Measurements from ENCODE around the gene SBF2. TPM values are rescaled to one million over a fixed set of nuclear protein-coding genes. Genes with fewer than 3 reads are reported as not detected.

Gene SBF2
- total and polyA plus RNA-seq, 10 donors = 3.6 to 70.9 (median 57.1) TPM

DNA sequence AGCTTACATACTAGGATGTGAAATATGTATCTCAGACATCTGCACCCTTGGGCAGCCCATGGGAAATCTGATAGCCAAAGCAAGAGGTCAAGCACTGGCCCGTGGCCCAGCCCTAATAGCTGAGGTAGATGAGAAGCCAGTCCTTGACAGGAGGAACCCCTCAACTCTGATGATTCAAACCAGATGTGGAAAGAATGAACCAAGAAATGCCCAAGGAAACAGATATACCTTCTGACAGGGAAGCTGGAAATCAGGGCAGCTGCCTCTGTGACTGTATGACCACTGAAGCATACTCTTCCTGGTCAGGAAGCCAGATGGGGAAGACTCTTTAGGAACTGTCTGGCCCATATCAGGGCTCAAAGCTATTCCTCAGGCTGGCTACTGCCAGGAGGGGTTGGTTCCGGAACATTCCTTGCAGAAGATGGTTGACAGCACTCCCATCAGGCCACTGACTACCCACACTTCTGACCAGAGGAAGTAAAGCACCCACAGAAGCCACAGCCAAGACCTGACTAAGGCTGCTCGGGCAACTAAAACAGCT is 506.0 kb downstream of the SBF2 start:
- Histone ChIP-seq H3K9me3 (no peaks in the 10 kb centered on the region), H3K27ac (peak overlapping the region in 4 of 8 donors; percentile 2 to 40 (median 20)), H3K36me3 (peaks cover 0 to 85% (median 21%) of the 10 kb centered on the region in 6 donors), H3K4me3 (no peak overlapping the region), H3K27me3 (replicated peaks in 1 of 7) (no peaks in the 10 kb centered on the region), H3K4me1 (peaks cover 0 to 24% (median 11%) of the 10 kb centered on the region in 6 donors)
- TF ChIP-seq POLR2A (IDR thresholded peaks at IDR 0.05) (no peak), POLR2AphosphoS5 (IDR thresholded peaks at IDR 0.05) (no peak)
- TF ChIP-seq, protein P1, sequence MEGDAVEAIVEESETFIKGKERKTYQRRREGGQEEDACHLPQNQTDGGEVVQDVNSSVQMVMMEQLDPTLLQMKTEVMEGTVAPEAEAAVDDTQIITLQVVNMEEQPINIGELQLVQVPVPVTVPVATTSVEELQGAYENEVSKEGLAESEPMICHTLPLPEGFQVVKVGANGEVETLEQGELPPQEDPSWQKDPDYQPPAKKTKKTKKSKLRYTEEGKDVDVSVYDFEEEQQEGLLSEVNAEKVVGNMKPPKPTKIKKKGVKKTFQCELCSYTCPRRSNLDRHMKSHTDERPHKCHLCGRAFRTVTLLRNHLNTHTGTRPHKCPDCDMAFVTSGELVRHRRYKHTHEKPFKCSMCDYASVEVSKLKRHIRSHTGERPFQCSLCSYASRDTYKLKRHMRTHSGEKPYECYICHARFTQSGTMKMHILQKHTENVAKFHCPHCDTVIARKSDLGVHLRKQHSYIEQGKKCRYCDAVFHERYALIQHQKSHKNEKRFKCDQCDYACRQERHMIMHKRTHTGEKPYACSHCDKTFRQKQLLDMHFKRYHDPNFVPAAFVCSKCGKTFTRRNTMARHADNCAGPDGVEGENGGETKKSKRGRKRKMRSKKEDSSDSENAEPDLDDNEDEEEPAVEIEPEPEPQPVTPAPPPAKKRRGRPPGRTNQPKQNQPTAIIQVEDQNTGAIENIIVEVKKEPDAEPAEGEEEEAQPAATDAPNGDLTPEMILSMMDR (IDR thresholded peaks at IDR 0.05 in 8 of 11, conservative IDR thresholded peaks at IDR 0.05 in 3 of 11) = no peak
- 44 to 70% (median 54%) methylated on average over 3 of the region's 3 CpGs for WGBS, 5 donors
- intact Hi-C loops (cut with DNase I; ENCODE audit: low total_unique reads) = no loop called here
- no peak for DNase-seq

DNA sequence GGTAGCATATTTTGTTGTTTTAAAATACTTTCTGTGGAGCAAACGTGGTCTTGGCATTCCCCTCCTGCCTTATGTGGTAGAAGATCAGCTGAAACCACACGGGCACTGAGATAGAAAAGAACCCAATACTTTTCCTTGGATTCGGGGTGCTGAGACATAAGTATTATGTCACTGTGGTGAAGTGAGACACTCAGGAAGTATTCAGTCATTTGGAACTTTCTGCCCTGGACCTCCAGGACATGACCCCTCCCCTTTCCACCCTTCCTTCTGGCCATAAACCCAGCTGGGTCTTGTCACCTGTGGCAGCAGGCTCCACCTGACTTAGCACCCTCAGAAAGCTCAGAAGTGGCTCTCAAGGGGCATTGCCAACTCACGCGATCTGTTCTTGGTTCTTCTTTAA is 506.8 kb downstream of the SBF2 start:
- H3K4me1 ChIP-seq = peaks cover 0 to 24% (median 11%) of the 10 kb centered on the region in 6 donors
- TF ChIP-seq POLR2A (IDR thresholded peaks at IDR 0.05) (no peak), POLR2AphosphoS5 (IDR thresholded peaks at IDR 0.05) (no peak)
- TF ChIP-seq, protein P1 (IDR thresholded peaks at IDR 0.05 in 8 of 11, conservative IDR thresholded peaks at IDR 0.05 in 3 of 11) = no peak
- H3K36me3 ChIP-seq = peaks cover 0 to 82% (median 21%) of the 10 kb centered on the region in 6 donors
- no peak overlapping the region for H3K4me3 ChIP-seq
- DNase-seq = no peak
- no peaks in the 10 kb centered on the region for H3K27me3 ChIP-seq (replicated peaks in 1 of 7)
- 64 to 83% (median 80%) methylated on average over 5 of the region's 5 CpGs for WGBS, 5 donors
- intact Hi-C loops (cut with DNase I; ENCODE audit: low total_unique reads) = no loop called here
- H3K27ac ChIP-seq = peak overlapping the region in 4 of 8 donors; percentile 2 to 40 (median 15)
- no peaks in the 10 kb centered on the region for H3K9me3 ChIP-seq

DNA sequence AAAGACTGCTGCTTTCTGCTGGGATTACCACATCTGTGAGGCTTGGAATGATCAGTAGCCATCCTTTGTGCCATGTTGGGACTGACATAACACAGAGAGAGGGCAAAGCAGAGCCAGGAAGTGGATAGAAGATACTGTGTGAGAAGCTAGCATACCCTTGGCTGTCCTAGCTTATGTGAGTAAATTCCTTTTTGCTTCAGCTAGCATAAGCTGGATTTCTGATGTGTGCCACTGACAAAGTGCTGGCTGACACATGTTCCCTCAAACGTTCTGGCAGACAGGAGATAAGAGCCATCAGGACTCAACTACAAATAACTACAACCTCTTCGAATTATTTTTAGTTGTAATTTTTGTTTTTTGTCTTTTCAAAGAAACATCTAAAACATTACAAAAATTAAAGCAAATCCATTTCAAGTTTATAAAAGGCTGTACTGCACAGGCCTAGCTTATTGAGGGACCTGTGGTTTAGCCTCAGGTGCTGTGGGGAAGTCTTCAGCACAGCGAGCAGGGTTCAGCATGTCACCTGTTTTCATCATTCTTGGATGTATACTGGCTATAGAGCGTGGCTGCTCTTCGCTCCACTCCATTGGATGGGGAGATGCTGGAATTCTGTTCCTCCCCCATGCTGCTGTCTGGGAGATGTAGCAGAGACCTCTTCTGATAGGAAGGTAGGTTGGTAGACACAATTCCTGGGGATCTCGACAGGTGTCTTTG is 509.3 kb downstream of the SBF2 start:
- DNase-seq = no peak
- no peaks in the 10 kb centered on the region for H3K9me3 ChIP-seq
- H3K27me3 ChIP-seq (replicated peaks in 1 of 7) = no peaks in the 10 kb centered on the region
- TF ChIP-seq, protein P1 (IDR thresholded peaks at IDR 0.05 in 8 of 11, conservative IDR thresholded peaks at IDR 0.05 in 3 of 11) = no peak
- TF ChIP-seq POLR2AphosphoS5 (IDR thresholded peaks at IDR 0.05) = no peak
- no peak for TF ChIP-seq POLR2A (IDR thresholded peaks at IDR 0.05)
- H3K27ac ChIP-seq = peak overlapping the region in 1 of 8 donors; percentile 9
- H3K36me3 ChIP-seq = peaks cover 1 to 97% (median 34%) of the 10 kb centered on the region in 6 donors
- 86 to 92% (median 88%) methylated on average over 6 of the region's 6 CpGs for WGBS, 5 donors
- H3K4me1 ChIP-seq = peaks cover 0 to 24% (median 11%) of the 10 kb centered on the region in 6 donors
- no peak overlapping the region for H3K4me3 ChIP-seq
- intact Hi-C loops (cut with DNase I; ENCODE audit: low total_unique reads) = no loop called here

DNA sequence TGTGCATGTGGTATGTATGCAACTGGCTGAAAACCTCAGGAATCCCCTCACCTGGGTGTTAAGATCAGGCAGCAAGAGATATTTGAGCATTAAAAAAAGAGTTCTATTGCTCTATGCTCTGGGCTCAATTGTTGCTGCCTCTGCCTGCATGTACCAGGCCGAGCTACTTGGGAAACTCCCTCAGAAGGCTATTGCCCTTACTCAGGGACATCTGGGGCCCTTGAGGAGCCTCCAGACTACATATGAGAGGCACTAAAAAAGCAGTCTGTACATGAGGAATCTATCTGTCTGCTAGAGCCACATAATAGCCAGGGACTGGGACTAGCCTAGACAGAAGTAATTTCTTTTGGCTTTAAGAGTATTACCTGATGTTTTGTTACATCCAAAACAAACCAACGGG is 510.0 kb downstream of the SBF2 start:
- no peak overlapping the region for H3K4me3 ChIP-seq
- no peak for DNase-seq
- peak overlapping the region in 1 of 8 donors; percentile 9 for H3K27ac ChIP-seq
- H3K27me3 ChIP-seq (replicated peaks in 1 of 7) = no peaks in the 10 kb centered on the region
- TF ChIP-seq, protein P1 (IDR thresholded peaks at IDR 0.05 in 8 of 11, conservative IDR thresholded peaks at IDR 0.05 in 3 of 11) = no peak
- TF ChIP-seq POLR2AphosphoS5 (IDR thresholded peaks at IDR 0.05) = no peak
- no peak for TF ChIP-seq POLR2A (IDR thresholded peaks at IDR 0.05)
- peaks cover 5 to 97% (median 35%) of the 10 kb centered on the region in 6 donors for H3K36me3 ChIP-seq
- 82 to 88% (median 86%) methylated on average over 2 of the region's 2 CpGs for WGBS, 5 donors
- peaks cover 0 to 19% (median 10%) of the 10 kb centered on the region in 6 donors for H3K4me1 ChIP-seq
- intact Hi-C loops (cut with DNase I; ENCODE audit: low total_unique reads) = no loop called here
- H3K9me3 ChIP-seq = no peaks in the 10 kb centered on the region

Data from spleen (tissue), 11 donors.